ENCODE measurements around the gene KRT31.

KRT31 gene

GRCh38 chr17:41440531-41441033 is 43.2 kb upstream of the KRT31 start, which contains the start of gene KRT38:
Gene KRT38, minus strand, starts transcription at chr17:41440983. Its CDS starts 62 bp downstream, at chr17:41440921.
- H3K27me3 ChIP-seq (replicated peaks; ENCODE audit: control insufficient read depth, insufficient read depth, low read length) = peaks cover 2% of the 10 kb centered on the region
- no peak for DNase-seq (ENCODE audit: extremely low read depth, insufficient read length)

GRCh38 chr17:41439375-41439774 is 42.0 kb upstream of the KRT31 start:
- Histone ChIP-seq H3K36me3 (ENCODE audit: control insufficient read depth, insufficient read depth, low read length) (no peaks in the 10 kb centered on the region), H3K27me3 (replicated peaks; ENCODE audit: control insufficient read depth, insufficient read depth, low read length) (peaks cover 2% of the 10 kb centered on the region), H3K4me3 (replicated peaks; ENCODE audit: low read depth, low read length) (no peak overlapping the region)
- TF ChIP-seq, protein P1, sequence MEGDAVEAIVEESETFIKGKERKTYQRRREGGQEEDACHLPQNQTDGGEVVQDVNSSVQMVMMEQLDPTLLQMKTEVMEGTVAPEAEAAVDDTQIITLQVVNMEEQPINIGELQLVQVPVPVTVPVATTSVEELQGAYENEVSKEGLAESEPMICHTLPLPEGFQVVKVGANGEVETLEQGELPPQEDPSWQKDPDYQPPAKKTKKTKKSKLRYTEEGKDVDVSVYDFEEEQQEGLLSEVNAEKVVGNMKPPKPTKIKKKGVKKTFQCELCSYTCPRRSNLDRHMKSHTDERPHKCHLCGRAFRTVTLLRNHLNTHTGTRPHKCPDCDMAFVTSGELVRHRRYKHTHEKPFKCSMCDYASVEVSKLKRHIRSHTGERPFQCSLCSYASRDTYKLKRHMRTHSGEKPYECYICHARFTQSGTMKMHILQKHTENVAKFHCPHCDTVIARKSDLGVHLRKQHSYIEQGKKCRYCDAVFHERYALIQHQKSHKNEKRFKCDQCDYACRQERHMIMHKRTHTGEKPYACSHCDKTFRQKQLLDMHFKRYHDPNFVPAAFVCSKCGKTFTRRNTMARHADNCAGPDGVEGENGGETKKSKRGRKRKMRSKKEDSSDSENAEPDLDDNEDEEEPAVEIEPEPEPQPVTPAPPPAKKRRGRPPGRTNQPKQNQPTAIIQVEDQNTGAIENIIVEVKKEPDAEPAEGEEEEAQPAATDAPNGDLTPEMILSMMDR (IDR thresholded peaks at IDR 0.05; ENCODE audit: insufficient read depth, low read length, poor library complexity, severe bottlenecking) = no peak
- DNase-seq (ENCODE audit: extremely low read depth, insufficient read length) = no peak

More at GRCh38 chr17:41440531-41441033, 43.2 kb upstream of the KRT31 start, which contains the start of gene KRT38:
- TF ChIP-seq, protein P1 (IDR thresholded peaks at IDR 0.05; ENCODE audit: insufficient read depth, low read length, poor library complexity, severe bottlenecking) = no peak
- Histone ChIP-seq H3K4me3 (replicated peaks; ENCODE audit: low read depth, low read length) (no peak within 1 kb of the TSS), H3K36me3 (ENCODE audit: control insufficient read depth, insufficient read depth, low read length) (no peaks in the 10 kb centered on the region)

DNA sequence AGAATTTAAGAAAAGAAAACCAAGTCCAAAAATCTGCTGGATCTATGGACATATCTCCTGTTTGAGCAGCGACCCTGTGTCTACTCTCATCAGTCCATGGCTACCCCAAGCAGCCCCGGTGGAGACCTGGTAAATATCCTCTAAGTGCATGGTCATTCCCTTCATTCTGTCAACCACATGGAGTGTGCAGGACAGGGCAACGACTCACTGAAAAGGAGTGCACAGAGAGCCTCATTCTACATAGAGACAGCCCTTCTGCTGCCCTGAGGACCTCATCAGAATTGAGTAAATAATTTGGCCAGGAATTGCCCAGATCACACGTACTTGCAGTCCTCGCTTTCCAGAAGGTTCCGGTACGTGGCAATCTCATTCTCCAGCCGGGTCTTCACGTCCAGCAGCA is 40.4 kb upstream of the KRT31 start:
- peaks cover 2% of the 10 kb centered on the region for H3K27me3 ChIP-seq (replicated peaks; ENCODE audit: control insufficient read depth, insufficient read depth, low read length)
- DNase-seq (ENCODE audit: extremely low read depth, insufficient read length) = no peak
- TF ChIP-seq, protein P1 (IDR thresholded peaks at IDR 0.05; ENCODE audit: insufficient read depth, low read length, poor library complexity, severe bottlenecking) = no peak

DNA sequence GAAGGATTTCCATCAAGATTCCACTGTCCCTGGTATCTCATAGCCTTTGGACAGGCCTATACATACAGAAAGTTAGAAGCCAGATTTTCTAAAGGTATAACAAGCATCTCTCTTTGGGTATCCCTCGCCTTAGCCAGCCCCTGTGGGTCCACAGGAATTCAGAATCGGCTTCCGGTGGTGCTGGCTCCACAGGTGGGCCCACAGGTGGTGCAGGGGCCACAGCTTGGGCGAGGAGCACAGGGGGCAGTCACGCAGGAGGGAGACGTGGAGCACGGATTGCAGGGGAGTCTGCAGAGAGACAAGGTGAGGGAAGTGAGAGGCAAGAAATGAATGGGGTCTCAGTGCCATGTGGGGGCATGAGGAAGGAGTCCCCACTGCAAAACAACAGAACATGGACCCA is 39.8 kb upstream of the KRT31 start:
- TF ChIP-seq, protein P1 (IDR thresholded peaks at IDR 0.05; ENCODE audit: insufficient read depth, low read length, poor library complexity, severe bottlenecking) = no peak
- peaks cover 2% of the 10 kb centered on the region for H3K27me3 ChIP-seq (replicated peaks; ENCODE audit: control insufficient read depth, insufficient read depth, low read length)
- no peak for DNase-seq (ENCODE audit: extremely low read depth, insufficient read length)
- no peak overlapping the region for H3K4me3 ChIP-seq (replicated peaks; ENCODE audit: low read depth, low read length)
- H3K36me3 ChIP-seq (ENCODE audit: control insufficient read depth, insufficient read depth, low read length) = no peaks in the 10 kb centered on the region

More for the DNA sequence above, 40.4 kb upstream of the KRT31 start:
- Histone ChIP-seq H3K4me3 (replicated peaks; ENCODE audit: low read depth, low read length) (no peak overlapping the region), H3K36me3 (ENCODE audit: control insufficient read depth, insufficient read depth, low read length) (no peaks in the 10 kb centered on the region)

DNA sequence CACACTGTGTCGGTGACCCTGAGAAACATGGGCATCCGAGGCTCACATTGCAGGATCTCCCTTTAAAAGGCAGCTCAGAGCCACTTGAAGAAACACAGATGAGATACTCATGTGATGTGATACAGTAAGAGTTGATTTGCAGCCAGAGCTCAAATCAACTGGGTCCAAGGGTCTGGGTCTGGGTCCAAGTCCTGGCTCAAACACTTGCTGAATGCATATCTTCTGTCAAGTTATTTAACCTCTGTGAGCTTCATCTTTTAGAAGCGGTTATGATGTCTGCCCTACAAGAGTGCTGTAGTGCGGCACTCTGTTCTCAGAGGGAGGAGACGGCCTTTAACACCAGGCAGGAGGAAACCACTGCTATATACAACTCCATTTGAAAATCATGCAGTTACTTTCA is 37.0 kb upstream of the KRT31 start:
- TF ChIP-seq, protein P1 (IDR thresholded peaks at IDR 0.05; ENCODE audit: insufficient read depth, low read length, poor library complexity, severe bottlenecking) = no peak
- Histone ChIP-seq H3K36me3 (ENCODE audit: control insufficient read depth, insufficient read depth, low read length) (no peaks in the 10 kb centered on the region), H3K4me3 (replicated peaks; ENCODE audit: low read depth, low read length) (no peak overlapping the region), H3K27me3 (replicated peaks; ENCODE audit: control insufficient read depth, insufficient read depth, low read length) (peaks cover 2% of the 10 kb centered on the region)
- no peak for DNase-seq (ENCODE audit: extremely low read depth, insufficient read length)

- peaks cover 2% of the 10 kb centered on the region for H3K27me3 ChIP-seq (replicated peaks; ENCODE audit: control insufficient read depth, insufficient read depth, low read length)
- DNase-seq (ENCODE audit: extremely low read depth, insufficient read length) = no peak
- no peak overlapping the region for H3K4me3 ChIP-seq (replicated peaks; ENCODE audit: low read depth, low read length)
- TF ChIP-seq, protein P1 (IDR thresholded peaks at IDR 0.05; ENCODE audit: insufficient read depth, low read length, poor library complexity, severe bottlenecking) = no peak
- H3K36me3 ChIP-seq (ENCODE audit: control insufficient read depth, insufficient read depth, low read length) = no peaks in the 10 kb centered on the region
Measured at GRCh38 chr17:41434005-41434404, 36.6 kb upstream of the KRT31 start.

Measured in GM06990 (cell line).